ENCODE results near the gene PREPL. TPM values are rescaled to one million over a fixed set of nuclear protein-coding genes. Genes with fewer than 3 reads are reported as not detected.

The PREPL gene
- total and polyA plus RNA-seq, 2 of the 8 experiments (the other 6 are each of a cell fraction or from before 2014, with no cell fraction given) = 13.6 to 38.9 TPM

- TF ChIP-seq HDAC2 (IDR thresholded peaks at IDR 0.05; ENCODE audit: borderline replicate concordance in 1 of 2, low read depth in 2 of 2, low read length in 2 of 2) (no peak), CEBPB (IDR thresholded peaks at IDR 0.05; ENCODE audit: low read depth, low read length) (no peak), TAF7 (optimal IDR thresholded peaks at IDR 0.05; ENCODE audit: borderline replicate concordance, low read depth, low read length) (no peak), SIRT6 (IDR thresholded peaks at IDR 0.05; ENCODE audit: low read length) (no peak)
- Histone ChIP-seq H2BK15ac (ENCODE audit: low read length) (no peak overlapping the region), H3K56ac (replicated peaks; ENCODE audit: insufficient read length, low read depth, low read length) (no peak overlapping the region), H4K8ac (ENCODE audit: extremely low read depth, insufficient read depth, low read length) (no peak overlapping the region), H3K14ac (ENCODE audit: insufficient read length) (no peak overlapping the region), H3K9me3 (ENCODE audit: insufficient read depth in 2 of 2, low read depth in 1 of 2, low read length in 1 of 2) (no peaks in the 10 kb centered on the region), H2AFZ (ENCODE audit: low read length) (no peak overlapping the region), H2BK20ac (ENCODE audit: low read length) (no peak overlapping the region), H2BK5ac (ENCODE audit: low read depth, low read length) (no peak overlapping the region), H4K5ac (ENCODE audit: insufficient read length, low read depth, low read length) (no peak overlapping the region), H3K18ac (ENCODE audit: extremely low read depth, low read length) (no peak overlapping the region), H3K27me3 (replicated peaks in 1 of 4; ENCODE audit: control insufficient read depth in 3 of 4, extremely low read depth in 1 of 4, insufficient read depth in 3 of 4, low read length in 3 of 4) (no peaks in the 10 kb centered on the region), H3K36me3 (ENCODE audit: control insufficient read depth in 2 of 4, insufficient read depth in 4 of 4, low read length in 3 of 4) (0 out of 8 replicates have a peak, but pooled peaks cover 0 to 2% (median 0%) of the 10 kb centered on the region in 4 experiments), H3K23ac (ENCODE audit: insufficient read length) (no peak overlapping the region), H2BK12ac (ENCODE audit: low read depth, low read length) (no peak overlapping the region), H3K79me1 (ENCODE audit: low read depth, low read length) (no peaks in the 10 kb centered on the region; the same call in 1 of the 2 replicates), H3K4me1 (replicated peaks in 1 of 4; ENCODE audit: control insufficient read depth in 3 of 4, insufficient read depth in 4 of 4, low read length in 3 of 4) (0 out of 7 replicates have a peak, but pooled peaks cover 0 to 2% (median 0%) of the 10 kb centered on the region in 4 experiments), H4K20me1 (replicated peaks in 1 of 2; ENCODE audit: control insufficient read depth in 1 of 2, insufficient read depth in 2 of 2, low read length in 2 of 2) (no peaks in the 10 kb centered on the region), H3K79me2 (ENCODE audit: control insufficient read depth in 1 of 2, insufficient read depth in 2 of 2, low read length in 2 of 2) (peaks cover 0 to 30% of the 10 kb centered on the region in 2 experiments; a peak in 2 of 4 replicates), H3K4me2 (ENCODE audit: insufficient read depth in 1 of 2, low read depth in 2 of 2, low read length in 2 of 2) (no peak overlapping the region), H3K4ac (replicated peaks; ENCODE audit: insufficient read length, low read depth, low read length) (no peak overlapping the region), H2BK120ac (replicated peaks; ENCODE audit: low read depth, low read length) (no peak overlapping the region), H2AK5ac (ENCODE audit: low read depth, low read length) (no peak overlapping the region), H3K9ac (replicated peaks in 1 of 4; ENCODE audit: extremely low read depth in 1 of 4, low read depth in 3 of 4, low read length in 3 of 4) (no peak overlapping the region), H3K4me3 (ENCODE audit: extremely low read depth in 1 of 4, insufficient read depth in 2 of 4, low read depth in 3 of 4, low read length in 4 of 4) (no peak overlapping the region), H3K23me2 (ENCODE audit: low read depth, low read length) (no peaks in the 10 kb centered on the region), H3K27ac (ENCODE audit: low read depth, low read length) (no peak overlapping the region), H4K91ac (replicated peaks; ENCODE audit: insufficient read length, low read length) (no peak overlapping the region)
- CTCF ChIA-PET (ENCODE audit: partially characterized antibody) = interaction anchor here (0.8 to 12.4 kb wide), 8 partner anchors 10 to 566 kb away, joined by 3 to 103 read pairs (median 6); partner anchors contain the start of gene CAMKMT
- no peak for FAIRE-seq
- WGBS, 2 experiments (ENCODE audit: extremely low coverage in 1 of 2, insufficient coverage in 1 of 2, insufficient read length in 1 of 2, insufficient replicate concordance in 2 of 2, low coverage in 1 of 2, low lambda C conversion rate in 2 of 2, missing lambda C conversion rate in 1 of 2) = 88% methylated on average over 1 of the region's 1 CpG; no CpG with 5 or more reads in 1 of the 2 experiments
- POLR2A ChIA-PET (ENCODE audit: partially characterized antibody) = interaction anchor here (3.1 kb wide), 1 partner anchor 28 kb away, joined by 11 read pairs; the partner anchor contains the start of genes CAMKMT and PREPL
- DNase-seq (ENCODE audit: low read depth in 1 of 2, low spot score in 2 of 2) = no peak
Measured at GRCh38 chr2:44389895-44390294, 28.6 kb upstream of the PREPL start.

All from H1 (cell line).